ENCODE measurements around the gene LAMA2. TPM values are rescaled to one million over a fixed set of nuclear protein-coding genes. Genes with fewer than 3 reads are reported as not detected.

LAMA2 gene
- total RNA-seq, 1 donor from 2014 or later = 1.8 TPM

- Histone ChIP-seq H3K4me1 (ENCODE audit: insufficient read depth, low read length) (no peaks in the 10 kb centered on the region), H3K4me2 (ENCODE audit: low read length) (no peak overlapping the region), H3K9ac (ENCODE audit: low read length) (no peak overlapping the region), H3K4me3 (ENCODE audit: insufficient read depth, low read depth, low read length) (no peak overlapping the region), H3K36me3 (ENCODE audit: insufficient read depth, low read length) (no peaks in the 10 kb centered on the region), H4K20me1 (ENCODE audit: insufficient read depth, low read length) (no peaks in the 10 kb centered on the region), H3K79me2 (ENCODE audit: insufficient read depth, low read length) (no peaks in the 10 kb centered on the region), H3K27me3 (ENCODE audit: insufficient read depth, low read length) (no peaks in the 10 kb centered on the region), H2AFZ (ENCODE audit: low read depth, low read length) (no peak overlapping the region), H3K9me3 (ENCODE audit: insufficient read depth, low read depth, low read length) (no peaks in the 10 kb centered on the region), H3K27ac (ENCODE audit: low read depth, low read length) (no peak overlapping the region)
- Mint-ChIP-seq H3K4me3 (ENCODE audit: unreplicated experiment) (no peak overlapping the region), H3K4me1 (ENCODE audit: low read depth, unreplicated experiment) (peaks cover 2% of the 10 kb centered on the region), H3K27ac (ENCODE audit: unreplicated experiment) (no peak overlapping the region), H3K9me3 (ENCODE audit: unreplicated experiment) (no peaks in the 10 kb centered on the region), H3K36me3 (ENCODE audit: low read depth, unreplicated experiment) (no peaks in the 10 kb centered on the region), H3K27me3 (ENCODE audit: low read depth, unreplicated experiment) (no peaks in the 10 kb centered on the region)
- DNase-seq (ENCODE audit: low read depth) = no peak
- no peak for FAIRE-seq
- TF ChIP-seq EZH2 (IDR thresholded peaks at IDR 0.05; ENCODE audit: insufficient read depth, low read length) = no peak
- no peak for TF ChIP-seq CTCF (IDR thresholded peaks at IDR 0.05; ENCODE audit: insufficient read depth, low read depth, low read length)
Measured at GRCh38 chr6:129356129-129356528, 473.2 kb downstream of the LAMA2 start.

- no peak overlapping the region for H3K27ac Mint-ChIP-seq (ENCODE audit: unreplicated experiment)
- no peaks in the 10 kb centered on the region for H3K79me2 ChIP-seq (ENCODE audit: insufficient read depth, low read length)
- no peak overlapping the region for H2AFZ ChIP-seq (ENCODE audit: low read depth, low read length)
- no peak overlapping the region for H3K4me3 Mint-ChIP-seq (ENCODE audit: unreplicated experiment)
- H3K36me3 Mint-ChIP-seq (ENCODE audit: low read depth, unreplicated experiment) = no peaks in the 10 kb centered on the region
- DNase-seq (ENCODE audit: low read depth) = no peak
- H3K9ac ChIP-seq (ENCODE audit: low read length) = no peak overlapping the region
- H3K4me1 ChIP-seq (ENCODE audit: insufficient read depth, low read length) = no peaks in the 10 kb centered on the region
- H3K36me3 ChIP-seq (ENCODE audit: insufficient read depth, low read length) = no peaks in the 10 kb centered on the region
- H3K4me1 Mint-ChIP-seq (ENCODE audit: low read depth, unreplicated experiment) = peaks cover 2% of the 10 kb centered on the region
- TF ChIP-seq EZH2 (IDR thresholded peaks at IDR 0.05; ENCODE audit: insufficient read depth, low read length) (no peak), CTCF (IDR thresholded peaks at IDR 0.05; ENCODE audit: insufficient read depth, low read depth, low read length) (no peak)
- no peaks in the 10 kb centered on the region for H3K27me3 ChIP-seq (ENCODE audit: insufficient read depth, low read length)
- no peak overlapping the region for H3K4me3 ChIP-seq (ENCODE audit: insufficient read depth, low read depth, low read length)
- no peaks in the 10 kb centered on the region for H3K27me3 Mint-ChIP-seq (ENCODE audit: low read depth, unreplicated experiment)
- H3K27ac ChIP-seq (ENCODE audit: low read depth, low read length) = no peak overlapping the region
- H4K20me1 ChIP-seq (ENCODE audit: insufficient read depth, low read length) = no peaks in the 10 kb centered on the region
- no peak for FAIRE-seq
- H3K9me3 ChIP-seq (ENCODE audit: insufficient read depth, low read depth, low read length) = no peaks in the 10 kb centered on the region
- no peaks in the 10 kb centered on the region for H3K9me3 Mint-ChIP-seq (ENCODE audit: unreplicated experiment)
- H3K4me2 ChIP-seq (ENCODE audit: low read length) = no peak overlapping the region
Measured at GRCh38 chr6:129359811-129360681, 477.1 kb downstream of the LAMA2 start.

- H3K36me3 Mint-ChIP-seq (ENCODE audit: low read depth, unreplicated experiment) = no peaks in the 10 kb centered on the region
- H3K4me3 Mint-ChIP-seq (ENCODE audit: unreplicated experiment) = no peak overlapping the region
Measured at GRCh38 chr6:129360682-129360955, 477.7 kb downstream of the LAMA2 start.

More at GRCh38 chr6:129360682-129360955, 477.7 kb downstream of the LAMA2 start:
- Histone ChIP-seq H3K4me3 (ENCODE audit: insufficient read depth, low read depth, low read length) (no peak overlapping the region), H3K27ac (ENCODE audit: low read depth, low read length) (no peak overlapping the region), H3K9ac (ENCODE audit: low read length) (no peak overlapping the region), H3K4me2 (ENCODE audit: low read length) (no peak overlapping the region), H3K4me1 (ENCODE audit: insufficient read depth, low read length) (no peaks in the 10 kb centered on the region), H4K20me1 (ENCODE audit: insufficient read depth, low read length) (no peaks in the 10 kb centered on the region), H3K79me2 (ENCODE audit: insufficient read depth, low read length) (no peaks in the 10 kb centered on the region), H3K27me3 (ENCODE audit: insufficient read depth, low read length) (no peaks in the 10 kb centered on the region), H3K9me3 (ENCODE audit: insufficient read depth, low read depth, low read length) (no peaks in the 10 kb centered on the region), H3K36me3 (ENCODE audit: insufficient read depth, low read length) (no peaks in the 10 kb centered on the region), H2AFZ (ENCODE audit: low read depth, low read length) (no peak overlapping the region)
- peaks cover 2% of the 10 kb centered on the region for H3K4me1 Mint-ChIP-seq (ENCODE audit: low read depth, unreplicated experiment)
- no peak for TF ChIP-seq EZH2 (IDR thresholded peaks at IDR 0.05; ENCODE audit: insufficient read depth, low read length)
- no peak for TF ChIP-seq CTCF (IDR thresholded peaks at IDR 0.05; ENCODE audit: insufficient read depth, low read depth, low read length)
- no peaks in the 10 kb centered on the region for H3K27me3 Mint-ChIP-seq (ENCODE audit: low read depth, unreplicated experiment)
- DNase-seq (ENCODE audit: low read depth) = no peak
- no peak overlapping the region for H3K27ac Mint-ChIP-seq (ENCODE audit: unreplicated experiment)
- no peak for FAIRE-seq
- H3K9me3 Mint-ChIP-seq (ENCODE audit: unreplicated experiment) = no peaks in the 10 kb centered on the region
